Measurements from ENCODE around the gene SAFB. TPM values are rescaled to one million over a fixed set of nuclear protein-coding genes. Genes with fewer than 3 reads are reported as not detected.
A peak's percentile ranks its signal among the peaks of the same experiment; 100 is the strongest.

The SAFB gene
- total RNA-seq, 1 donor from 2014 or later, result 97.1 TPM

DNA sequence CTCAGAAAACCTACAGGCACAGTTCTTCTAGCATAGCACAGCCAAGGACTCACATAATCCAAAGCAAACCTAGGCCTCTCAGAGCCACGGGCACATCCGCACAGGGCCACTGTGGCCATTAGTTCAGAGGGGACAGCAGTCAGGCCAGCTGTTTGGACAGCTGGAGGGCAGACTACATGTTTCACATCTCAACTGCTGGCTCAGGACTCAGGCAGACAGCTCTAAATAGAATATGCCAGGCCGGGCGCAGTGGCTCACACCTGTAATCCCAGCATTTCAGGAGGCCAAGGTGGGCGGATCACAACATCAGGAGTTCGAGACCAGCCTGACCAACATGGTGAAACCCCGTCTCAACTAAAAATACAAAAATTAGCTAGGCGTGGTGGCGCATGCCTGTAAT, 27.1 kb upstream of the SAFB start:
- Mint-ChIP-seq H3K4me1 (ENCODE audit: unreplicated experiment) (no peaks in the 10 kb centered on the region), H3K36me3 (ENCODE audit: unreplicated experiment) (peaks cover 61% of the 10 kb centered on the region), H3K4me3 (ENCODE audit: unreplicated experiment) (no peak overlapping the region), H3K9me3 (ENCODE audit: unreplicated experiment) (no peaks in the 10 kb centered on the region), H3K27ac (ENCODE audit: unreplicated experiment) (no peak overlapping the region), H3K27me3 (ENCODE audit: unreplicated experiment) (no peaks in the 10 kb centered on the region)
- TF ChIP-seq, protein P1, sequence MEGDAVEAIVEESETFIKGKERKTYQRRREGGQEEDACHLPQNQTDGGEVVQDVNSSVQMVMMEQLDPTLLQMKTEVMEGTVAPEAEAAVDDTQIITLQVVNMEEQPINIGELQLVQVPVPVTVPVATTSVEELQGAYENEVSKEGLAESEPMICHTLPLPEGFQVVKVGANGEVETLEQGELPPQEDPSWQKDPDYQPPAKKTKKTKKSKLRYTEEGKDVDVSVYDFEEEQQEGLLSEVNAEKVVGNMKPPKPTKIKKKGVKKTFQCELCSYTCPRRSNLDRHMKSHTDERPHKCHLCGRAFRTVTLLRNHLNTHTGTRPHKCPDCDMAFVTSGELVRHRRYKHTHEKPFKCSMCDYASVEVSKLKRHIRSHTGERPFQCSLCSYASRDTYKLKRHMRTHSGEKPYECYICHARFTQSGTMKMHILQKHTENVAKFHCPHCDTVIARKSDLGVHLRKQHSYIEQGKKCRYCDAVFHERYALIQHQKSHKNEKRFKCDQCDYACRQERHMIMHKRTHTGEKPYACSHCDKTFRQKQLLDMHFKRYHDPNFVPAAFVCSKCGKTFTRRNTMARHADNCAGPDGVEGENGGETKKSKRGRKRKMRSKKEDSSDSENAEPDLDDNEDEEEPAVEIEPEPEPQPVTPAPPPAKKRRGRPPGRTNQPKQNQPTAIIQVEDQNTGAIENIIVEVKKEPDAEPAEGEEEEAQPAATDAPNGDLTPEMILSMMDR (IDR thresholded peaks at IDR 0.05), result no peak
- DNase-seq (ENCODE audit: extremely low spot score, unreplicated experiment), result no peak

DNA sequence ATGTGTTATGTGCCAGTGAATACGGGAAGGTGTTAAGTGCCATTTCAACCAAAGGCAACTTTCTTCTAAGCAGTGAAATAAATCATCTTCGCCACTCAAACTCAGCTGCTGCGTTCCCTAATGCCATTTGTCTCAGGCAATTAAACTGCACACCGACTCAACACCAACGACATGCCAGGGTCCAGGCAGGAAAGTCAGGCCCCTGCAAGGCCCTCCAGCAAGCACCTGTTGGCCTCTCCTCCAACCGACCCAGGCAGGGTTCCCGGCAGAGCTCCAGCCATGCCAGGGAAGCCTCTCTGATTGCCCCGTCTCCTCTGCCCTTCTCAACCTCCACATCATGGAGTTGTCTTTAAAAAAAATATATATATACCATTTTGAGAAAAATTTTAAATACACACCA, 22.1 kb upstream of the SAFB start:
- TF ChIP-seq, protein P1 (IDR thresholded peaks at IDR 0.05), result no peak
- Mint-ChIP-seq H3K4me1 (ENCODE audit: unreplicated experiment) (no peaks in the 10 kb centered on the region), H3K27me3 (ENCODE audit: unreplicated experiment) (no peaks in the 10 kb centered on the region), H3K4me3 (ENCODE audit: unreplicated experiment) (no peak overlapping the region), H3K27ac (ENCODE audit: unreplicated experiment) (no peak overlapping the region), H3K36me3 (ENCODE audit: unreplicated experiment) (peaks cover 53% of the 10 kb centered on the region), H3K9me3 (ENCODE audit: unreplicated experiment) (no peaks in the 10 kb centered on the region)
- no peak for DNase-seq (ENCODE audit: extremely low spot score, unreplicated experiment)

DNA sequence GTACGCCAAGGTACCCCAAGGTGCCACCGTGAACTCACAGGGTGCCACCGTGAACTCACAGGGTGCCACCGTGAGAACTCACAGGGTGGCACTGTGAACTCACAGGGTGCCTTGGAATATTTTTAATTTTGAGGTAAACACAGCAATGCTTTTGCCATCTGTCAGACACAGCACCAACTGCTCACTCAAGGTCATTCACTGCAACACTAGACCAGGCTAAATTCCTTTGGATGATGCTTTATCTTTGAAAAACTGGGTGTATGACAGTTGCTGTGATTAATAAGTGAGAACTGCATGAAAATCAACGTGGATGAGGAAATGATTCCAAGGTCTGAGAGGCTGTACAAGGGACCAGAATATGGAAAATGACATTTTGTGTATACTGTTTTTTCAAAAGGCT, 19.3 kb upstream of the SAFB start:
- H3K36me3 Mint-ChIP-seq (ENCODE audit: unreplicated experiment), result peaks cover 57% of the 10 kb centered on the region
- no peak overlapping the region for H3K27ac Mint-ChIP-seq (ENCODE audit: unreplicated experiment)
- H3K4me3 Mint-ChIP-seq (ENCODE audit: unreplicated experiment), result no peak overlapping the region
- no peaks in the 10 kb centered on the region for H3K27me3 Mint-ChIP-seq (ENCODE audit: unreplicated experiment)
- H3K9me3 Mint-ChIP-seq (ENCODE audit: unreplicated experiment), result no peaks in the 10 kb centered on the region
- TF ChIP-seq, protein P1 (IDR thresholded peaks at IDR 0.05), result no peak
- no peaks in the 10 kb centered on the region for H3K4me1 Mint-ChIP-seq (ENCODE audit: unreplicated experiment)
- no peak for DNase-seq (ENCODE audit: extremely low spot score, unreplicated experiment)

DNA sequence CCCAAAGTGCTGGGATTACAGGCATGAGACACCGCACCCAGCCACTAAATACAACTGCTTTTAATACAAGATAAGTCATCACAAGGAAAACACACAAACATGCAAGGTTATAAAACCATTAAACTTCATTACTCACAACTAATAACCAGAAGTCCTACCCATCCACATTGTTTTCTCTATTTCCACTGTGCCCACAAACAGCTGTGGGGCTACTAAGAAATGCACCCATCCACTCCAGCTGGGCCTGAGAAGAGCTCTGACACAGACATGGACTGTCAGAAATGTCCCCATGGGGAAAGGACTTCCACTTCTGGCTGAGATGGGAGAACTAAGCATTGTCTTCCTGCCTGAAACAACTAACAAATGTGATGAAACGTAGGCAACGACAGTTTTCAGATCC, 17.5 kb upstream of the SAFB start:
- Mint-ChIP-seq H3K27ac (ENCODE audit: unreplicated experiment) (no peak overlapping the region), H3K36me3 (ENCODE audit: unreplicated experiment) (peaks cover 52% of the 10 kb centered on the region), H3K4me1 (ENCODE audit: unreplicated experiment) (no peaks in the 10 kb centered on the region), H3K27me3 (ENCODE audit: unreplicated experiment) (no peaks in the 10 kb centered on the region), H3K4me3 (ENCODE audit: unreplicated experiment) (no peak overlapping the region), H3K9me3 (ENCODE audit: unreplicated experiment) (no peaks in the 10 kb centered on the region)
- TF ChIP-seq, protein P1 (IDR thresholded peaks at IDR 0.05), result no peak
- DNase-seq (ENCODE audit: extremely low spot score, unreplicated experiment), result no peak

- Mint-ChIP-seq H3K27me3 (ENCODE audit: unreplicated experiment) (no peaks in the 10 kb centered on the region), H3K36me3 (ENCODE audit: unreplicated experiment) (peaks cover 57% of the 10 kb centered on the region), H3K27ac (ENCODE audit: unreplicated experiment) (peak overlapping the region; percentile 43), H3K9me3 (ENCODE audit: unreplicated experiment) (no peaks in the 10 kb centered on the region), H3K4me1 (ENCODE audit: unreplicated experiment) (no peaks in the 10 kb centered on the region), H3K4me3 (ENCODE audit: unreplicated experiment) (no peak overlapping the region)
- TF ChIP-seq, protein P1 (IDR thresholded peaks at IDR 0.05), result no peak
- DNase-seq (ENCODE audit: extremely low spot score, unreplicated experiment), result no peak
Measured at GRCh38 chr19:5607318-5608275, 15.3 kb upstream of the SAFB start.

Measured in osteocyte (in vitro differentiated cells).